IPS-18a (cell line): ENCODE results near the gene FERMT2.

Source experiments
- H3K27ac ChIP-seq: one replicate; pipeline ENCODE4 v1.5.1; 2013; ENCODE audit warnings: low read length
- H3K27me3 ChIP-seq: one replicate; pipeline ENCODE4 v1.6.1; 2013; ENCODE audit warnings: mild to moderate bottlenecking, low read length; ENCODE audit not compliant: control insufficient read depth, insufficient read depth
- H3K36me3 ChIP-seq: one replicate; pipeline ENCODE4 v1.6.1; 2013; ENCODE audit warnings: low read depth, low read length; ENCODE audit not compliant: control insufficient read depth
- H3K4me1 ChIP-seq: one replicate; pipeline ENCODE4 v1.6.1; 2013; ENCODE audit warnings: low read depth, low read length; ENCODE audit not compliant: control insufficient read depth
- H3K4me3 ChIP-seq: one replicate; pipeline ENCODE4 v1.5.1; 2013; ENCODE audit warnings: low read length
- H3K9ac ChIP-seq: one replicate; pipeline ENCODE4 v1.6.1; 2013; ENCODE audit warnings: mild to moderate bottlenecking, low read length, moderate library complexity
- H3K9me3 ChIP-seq: one replicate; pipeline ENCODE4 v1.6.1; 2013; ENCODE audit warnings: low read depth, low read length; ENCODE audit not compliant: control insufficient read depth

FERMT2 gene

GRCh38 chr14:52856139-52856538 lies 94.7 kb downstream of the FERMT2 start:
- Histone ChIP-seq H3K27ac (no peak overlapping the region), H3K27me3 (no peaks in the 10 kb centered on the region), H3K4me3 (no peak overlapping the region), H3K9me3 (no peaks in the 10 kb centered on the region), H3K36me3 (peaks cover 41% of the 10 kb centered on the region), H3K9ac (no peak overlapping the region), H3K4me1 (peaks cover 3% of the 10 kb centered on the region)

- Histone ChIP-seq H3K27me3 (no peaks in the 10 kb centered on the region), H3K27ac (no peak overlapping the region), H3K9ac (no peak overlapping the region), H3K4me3 (no peak overlapping the region), H3K9me3 (no peaks in the 10 kb centered on the region), H3K4me1 (peaks cover 3% of the 10 kb centered on the region), H3K36me3 (peaks cover 18% of the 10 kb centered on the region)
These were observed 97.4 kb downstream of the FERMT2 start for GRCh38 chr14:52853522-52853854.

GRCh38 chr14:52852810-52853521 lies 97.9 kb downstream of the FERMT2 start:
- H3K4me1 ChIP-seq = peaks cover 3% of the 10 kb centered on the region
- H3K36me3 ChIP-seq = peaks cover 13% of the 10 kb centered on the region
- H3K27ac ChIP-seq = no peak overlapping the region
- no peaks in the 10 kb centered on the region for H3K27me3 ChIP-seq
- no peak overlapping the region for H3K4me3 ChIP-seq
- H3K9ac ChIP-seq = no peak overlapping the region
- no peaks in the 10 kb centered on the region for H3K9me3 ChIP-seq

- Histone ChIP-seq H3K4me3 (no peak overlapping the region), H3K9ac (no peak overlapping the region), H3K27ac (no peak overlapping the region), H3K36me3 (no peaks in the 10 kb centered on the region), H3K9me3 (no peaks in the 10 kb centered on the region), H3K27me3 (no peaks in the 10 kb centered on the region), H3K4me1 (peaks cover 3% of the 10 kb centered on the region)
These were observed 100.4 kb downstream of the FERMT2 start for GRCh38 chr14:52850451-52850909.

- Histone ChIP-seq H3K36me3 (no peaks in the 10 kb centered on the region), H3K9me3 (no peaks in the 10 kb centered on the region), H3K9ac (no peak overlapping the region), H3K27me3 (no peaks in the 10 kb centered on the region), H3K27ac (no peak overlapping the region), H3K4me3 (no peak overlapping the region), H3K4me1 (peaks cover 14% of the 10 kb centered on the region)
These were observed 102.2 kb downstream of the FERMT2 start for GRCh38 chr14:52848626-52849025.

- peaks cover 11% of the 10 kb centered on the region for H3K4me1 ChIP-seq
These were observed 104.3 kb downstream of the FERMT2 start for GRCh38 chr14:52846591-52846990.

GRCh38 chr14:52845081-52845480 lies 105.8 kb downstream of the FERMT2 start:
- peaks cover 11% of the 10 kb centered on the region for H3K4me1 ChIP-seq
- H3K27ac ChIP-seq = no peak overlapping the region
- no peaks in the 10 kb centered on the region for H3K27me3 ChIP-seq
- no peak overlapping the region for H3K4me3 ChIP-seq
- H3K9me3 ChIP-seq = no peaks in the 10 kb centered on the region
- H3K9ac ChIP-seq = no peak overlapping the region
- no peaks in the 10 kb centered on the region for H3K36me3 ChIP-seq

More at GRCh38 chr14:52846591-52846990, 104.3 kb downstream of the FERMT2 start:
- H3K36me3 ChIP-seq = no peaks in the 10 kb centered on the region
- H3K9me3 ChIP-seq = no peaks in the 10 kb centered on the region
- no peak overlapping the region for H3K4me3 ChIP-seq
- H3K27me3 ChIP-seq = no peaks in the 10 kb centered on the region
- H3K9ac ChIP-seq = no peak overlapping the region
- H3K27ac ChIP-seq = no peak overlapping the region

GRCh38 chr14:52844262-52845060 lies 106.4 kb downstream of the FERMT2 start:
- Histone ChIP-seq H3K27ac (no peak overlapping the region), H3K36me3 (no peaks in the 10 kb centered on the region), H3K4me3 (no peak overlapping the region), H3K27me3 (no peaks in the 10 kb centered on the region), H3K9ac (no peak overlapping the region), H3K9me3 (no peaks in the 10 kb centered on the region), H3K4me1 (peaks cover 11% of the 10 kb centered on the region)

- H3K36me3 ChIP-seq = no peaks in the 10 kb centered on the region
- no peaks in the 10 kb centered on the region for H3K27me3 ChIP-seq
- H3K4me1 ChIP-seq = peaks cover 11% of the 10 kb centered on the region
- no peak overlapping the region for H3K9ac ChIP-seq
- H3K4me3 ChIP-seq = no peak overlapping the region
- H3K9me3 ChIP-seq = no peaks in the 10 kb centered on the region
- H3K27ac ChIP-seq = no peak overlapping the region
These were observed 110.0 kb downstream of the FERMT2 start for GRCh38 chr14:52840877-52841276.

GRCh38 chr14:52837451-52837850 lies 113.4 kb downstream of the FERMT2 start:
- no peaks in the 10 kb centered on the region for H3K27me3 ChIP-seq
- H3K9me3 ChIP-seq = no peaks in the 10 kb centered on the region
- H3K27ac ChIP-seq = no peak overlapping the region
- H3K4me3 ChIP-seq = no peak overlapping the region
- no peaks in the 10 kb centered on the region for H3K36me3 ChIP-seq
- peaks cover 14% of the 10 kb centered on the region for H3K4me1 ChIP-seq
- H3K9ac ChIP-seq = no peak overlapping the region

GRCh38 chr14:52836063-52836462 lies 114.8 kb downstream of the FERMT2 start:
- Histone ChIP-seq H3K4me1 (peaks cover 27% of the 10 kb centered on the region), H3K9ac (no peak overlapping the region), H3K27me3 (no peaks in the 10 kb centered on the region), H3K27ac (no peak overlapping the region), H3K9me3 (no peaks in the 10 kb centered on the region), H3K4me3 (no peak overlapping the region), H3K36me3 (no peaks in the 10 kb centered on the region)
